Activated CD4-positive, CD25-positive, alpha-beta regulatory T cell treated with anti-CD3 and anti-CD28 coated beads, Interleukin-2, amount 50 U/mL, for 72 hours (primary cell): ENCODE measurements around the gene IFT27.

Experiments used
- DNase-seq: peaks from one replicate; pipeline ENCODE4 v3.0.0; 2021

Gene IFT27

DNA sequence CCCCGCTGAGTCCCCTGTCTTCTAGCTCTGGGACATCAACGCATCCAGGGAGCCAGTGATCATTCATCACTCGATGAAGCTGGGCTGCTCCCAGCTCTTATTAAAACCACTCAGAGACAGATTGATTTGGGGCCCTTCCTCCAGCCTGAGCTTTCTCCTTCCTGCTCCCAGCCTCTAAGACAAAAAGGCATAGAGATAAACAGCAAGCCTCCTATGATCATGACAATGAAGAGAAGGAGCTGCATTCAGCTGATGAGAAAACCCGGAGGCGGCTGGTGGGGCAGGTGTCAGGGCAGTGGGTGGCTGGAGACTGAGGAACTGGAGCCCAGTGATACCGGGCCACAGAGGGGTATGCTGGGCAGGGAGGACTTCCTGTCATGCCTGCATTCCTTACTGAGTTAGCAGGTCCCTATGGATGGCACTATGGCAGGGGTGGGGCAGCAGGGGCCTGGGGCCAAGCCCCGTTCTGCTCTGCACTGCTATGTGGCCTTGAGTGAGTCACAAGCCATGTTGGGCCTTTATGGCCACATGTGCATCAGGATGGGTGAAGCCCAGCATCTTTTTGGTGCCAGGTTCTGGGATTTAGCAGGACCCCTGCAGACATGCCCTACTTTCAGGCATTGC is 20.7 kb upstream of the IFT27 start:
- no peak for DNase-seq

DNA sequence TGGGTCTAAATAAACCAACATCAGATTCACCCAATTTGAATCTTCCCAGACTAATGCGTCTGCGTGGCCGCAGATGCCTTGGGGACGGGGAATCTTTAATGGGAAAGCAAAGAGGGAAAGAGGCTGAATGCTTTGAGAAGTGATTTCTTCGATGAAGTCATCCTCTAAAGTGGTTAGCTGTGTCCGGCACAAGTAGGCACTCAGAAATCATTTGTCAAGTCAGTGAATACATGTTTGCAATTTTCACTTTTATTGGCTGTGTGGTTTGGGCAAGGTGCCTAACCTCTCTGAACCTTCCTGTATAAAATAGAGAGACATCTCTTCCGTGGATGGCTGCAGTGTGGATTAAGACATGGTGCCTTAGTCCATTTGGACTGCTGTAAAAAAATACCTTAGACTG is 19.7 kb upstream of the IFT27 start:
- no peak for DNase-seq

DNA sequence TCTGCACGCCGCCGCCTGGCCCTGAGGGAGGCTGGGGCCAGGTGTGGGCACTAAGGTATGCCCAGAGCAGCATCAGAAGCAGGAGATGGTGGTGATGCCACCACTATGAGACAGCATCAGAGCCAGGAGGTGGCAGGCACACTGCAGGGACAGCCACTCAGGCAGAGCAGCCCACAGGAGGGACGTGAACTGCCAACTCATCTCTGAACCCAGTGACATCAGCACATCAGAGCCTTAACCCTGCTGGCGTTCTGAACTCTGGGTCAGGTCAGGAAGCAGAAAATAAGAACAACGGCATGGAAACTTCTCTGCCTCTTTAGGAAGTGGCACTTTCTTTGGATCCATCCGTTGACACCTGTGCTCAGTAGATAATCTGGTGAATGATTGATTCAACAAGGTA is 14.7 kb upstream of the IFT27 start:
- DNase-seq: peak; percentile 44

DNA sequence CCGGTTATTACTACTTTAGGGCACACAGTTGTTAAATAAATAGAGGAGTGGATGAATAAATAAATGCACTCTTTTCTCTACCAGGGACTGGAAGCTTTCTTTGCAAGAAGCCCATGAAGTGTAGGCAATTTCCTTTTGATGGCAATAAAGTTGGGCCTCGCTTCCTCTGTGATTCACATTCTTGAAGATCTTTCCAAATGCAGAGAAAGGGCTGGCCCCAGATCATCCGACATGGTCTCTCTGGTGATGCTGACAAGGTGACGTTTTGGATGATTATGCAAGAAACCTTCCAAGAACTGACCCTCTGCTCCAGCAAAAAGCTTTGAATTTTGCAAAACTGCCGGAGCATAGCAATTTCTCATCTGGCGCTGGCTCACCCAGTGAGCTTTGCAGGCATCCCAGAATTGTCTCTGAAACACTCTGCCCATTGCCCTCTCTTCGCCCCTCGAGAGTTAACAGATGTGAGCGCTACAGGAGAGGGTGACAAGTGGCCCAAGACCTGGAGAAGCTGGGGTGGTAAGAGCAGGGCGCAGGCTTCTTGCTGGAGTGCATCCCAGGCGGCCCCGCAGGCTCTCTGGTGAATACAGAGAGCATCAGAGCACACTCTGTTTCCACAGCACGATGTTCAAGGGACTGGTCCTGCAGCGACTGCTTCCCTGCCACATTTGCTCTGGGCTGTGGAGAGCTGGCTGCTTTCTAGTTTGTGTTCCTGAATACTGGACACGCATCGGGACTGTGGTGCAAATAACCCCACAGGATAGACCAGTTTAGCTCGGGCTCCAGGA is 11.5 kb upstream of the IFT27 start:
- no peak for DNase-seq

DNA sequence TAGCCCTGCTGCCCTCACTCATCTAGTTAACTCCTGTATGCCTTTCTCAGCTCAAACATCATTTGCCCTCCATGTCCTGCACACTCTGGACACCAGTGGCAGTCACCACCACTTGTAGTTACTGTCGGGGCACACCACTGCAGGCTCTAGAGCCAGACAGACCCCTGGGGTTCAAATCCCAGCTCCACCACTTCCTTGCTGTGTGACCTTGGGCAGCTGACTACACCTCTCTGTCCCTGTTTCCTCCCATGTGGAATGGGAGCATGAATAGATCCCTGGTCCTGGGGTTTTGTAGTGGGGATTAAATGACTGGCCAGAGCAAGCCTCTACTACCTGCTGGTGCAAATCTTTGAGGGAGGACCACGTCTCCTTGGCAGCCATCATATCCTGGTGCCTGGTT is 7.8 kb upstream of the IFT27 start:
- no peak for DNase-seq

DNA sequence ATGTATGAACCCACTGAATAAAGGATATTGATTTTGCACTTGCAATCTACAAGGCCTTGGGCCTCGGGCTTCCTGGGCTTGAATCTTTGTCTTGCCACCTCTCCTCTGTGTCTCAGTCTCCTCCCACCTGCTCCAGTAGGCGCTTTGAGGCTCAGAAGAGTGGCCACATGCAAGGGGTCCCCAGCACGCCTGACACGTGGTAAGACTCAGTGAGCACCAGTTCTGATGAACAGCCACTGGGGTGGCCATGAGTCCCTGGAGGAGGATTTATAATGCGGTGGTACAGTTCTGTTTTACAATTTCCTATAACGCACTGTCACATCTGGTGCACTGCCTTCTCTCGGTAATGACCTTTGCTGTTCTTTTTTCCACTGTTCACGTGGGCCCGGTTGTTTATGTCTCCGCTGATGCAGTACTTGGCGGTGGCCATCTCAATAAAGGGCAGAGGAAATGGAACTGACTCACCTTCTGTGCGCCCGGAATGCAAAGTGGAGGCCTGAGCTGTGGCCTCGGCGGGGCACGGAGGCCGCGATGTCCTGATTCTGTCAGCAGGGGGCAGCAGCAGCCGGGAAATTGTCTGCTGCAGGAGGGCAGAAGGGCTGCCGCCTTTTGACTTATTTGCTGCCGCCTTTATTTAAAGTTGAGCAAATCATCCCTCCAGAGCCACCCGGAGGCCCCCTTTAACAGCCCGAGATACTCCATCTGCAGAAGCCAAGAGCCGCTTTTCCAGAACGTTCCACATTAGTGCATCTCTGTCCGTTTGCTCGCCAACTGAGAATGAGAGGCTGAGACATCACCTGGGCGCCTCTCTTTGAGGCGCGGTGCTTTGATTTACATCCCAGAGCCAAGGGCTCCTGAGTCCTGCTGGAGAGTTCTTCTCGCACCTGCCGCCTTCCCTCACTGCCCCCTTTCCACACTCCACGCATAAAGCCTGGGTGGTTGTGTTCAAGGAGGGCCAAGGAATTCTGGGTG is 6.0 kb upstream of the IFT27 start:
- DNase-seq: peak; percentile 96

DNA sequence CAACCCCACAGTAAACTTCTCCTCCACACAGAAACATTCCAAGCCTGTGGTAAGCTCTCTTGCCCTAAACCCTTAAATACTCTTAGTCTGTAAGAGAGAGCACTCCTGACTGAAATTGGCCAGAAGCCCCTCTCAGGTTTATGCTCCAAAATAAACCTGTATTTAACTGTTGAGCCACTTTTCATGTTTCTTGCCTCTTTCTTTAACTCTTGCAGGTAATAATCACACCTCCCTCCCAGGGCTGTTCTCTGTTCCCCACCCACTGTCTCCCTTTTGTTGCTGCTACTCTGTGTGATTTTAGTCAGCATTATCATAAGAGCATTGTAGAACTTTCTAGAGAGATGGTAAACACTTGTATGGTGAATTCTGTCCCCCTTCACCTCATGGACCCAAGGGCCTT is 2.1 kb upstream of the IFT27 start:
- DNase-seq: no peak

DNA sequence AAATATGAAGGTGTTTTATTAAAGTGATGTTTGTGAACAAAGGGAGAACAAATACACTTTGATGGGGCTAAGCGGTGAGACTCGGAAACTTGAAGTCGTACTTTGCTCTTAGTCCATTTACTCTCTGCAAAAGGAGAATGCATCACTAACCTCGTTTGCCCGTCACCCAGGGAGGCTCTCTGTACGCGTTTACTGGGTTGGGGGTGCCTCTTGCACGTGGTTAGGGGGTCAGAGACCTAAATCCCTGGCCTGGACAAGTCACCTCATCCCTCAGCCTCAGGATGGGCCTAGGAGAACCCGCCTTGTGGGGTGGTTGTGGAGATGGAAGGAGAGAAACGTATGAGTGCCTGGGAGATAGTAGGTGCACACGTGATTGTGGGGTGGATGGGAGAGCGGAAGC is 803 bp upstream of the IFT27 start:
- DNase-seq: no peak

DNA sequence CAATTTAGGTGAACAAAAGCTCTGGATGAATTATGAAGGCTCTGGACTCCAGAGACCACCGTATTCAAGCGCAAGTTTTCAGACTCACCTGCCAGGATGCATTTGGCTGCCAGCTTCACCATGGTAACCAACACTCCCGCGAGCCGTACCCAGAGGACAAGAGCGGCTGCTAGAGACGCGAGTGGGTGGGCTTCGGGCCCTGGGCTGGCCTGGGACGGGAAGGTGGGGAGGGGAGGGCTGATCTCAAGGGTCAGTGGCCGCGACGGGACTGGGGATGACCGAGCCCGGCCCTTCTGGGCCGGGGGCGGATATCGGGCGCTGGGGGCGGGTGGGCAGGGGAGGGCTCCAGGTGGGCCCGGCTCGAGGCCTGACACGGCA is 344 bp downstream of the IFT27 start:
- DNase-seq: peak; percentile 55

DNA sequence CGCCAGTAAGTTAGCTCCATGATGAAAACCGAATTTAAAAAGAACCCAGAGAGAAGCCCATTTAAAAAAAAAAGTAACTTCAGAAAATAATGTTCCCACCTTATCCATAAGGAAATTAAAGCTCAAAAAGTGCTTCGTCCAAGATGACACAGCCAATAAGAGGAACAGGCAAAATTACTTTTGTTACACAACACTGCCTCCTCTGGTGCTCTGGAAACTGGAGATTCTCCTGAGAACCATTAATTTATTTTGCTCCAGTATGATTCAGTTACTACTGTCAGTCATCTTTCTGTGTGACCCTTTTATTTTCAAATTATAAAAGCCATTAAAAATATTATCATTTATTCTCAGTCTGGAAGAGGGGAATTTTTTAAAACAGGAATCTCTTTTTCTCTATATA is 2.0 kb downstream of the IFT27 start:
- DNase-seq: no peak

DNA sequence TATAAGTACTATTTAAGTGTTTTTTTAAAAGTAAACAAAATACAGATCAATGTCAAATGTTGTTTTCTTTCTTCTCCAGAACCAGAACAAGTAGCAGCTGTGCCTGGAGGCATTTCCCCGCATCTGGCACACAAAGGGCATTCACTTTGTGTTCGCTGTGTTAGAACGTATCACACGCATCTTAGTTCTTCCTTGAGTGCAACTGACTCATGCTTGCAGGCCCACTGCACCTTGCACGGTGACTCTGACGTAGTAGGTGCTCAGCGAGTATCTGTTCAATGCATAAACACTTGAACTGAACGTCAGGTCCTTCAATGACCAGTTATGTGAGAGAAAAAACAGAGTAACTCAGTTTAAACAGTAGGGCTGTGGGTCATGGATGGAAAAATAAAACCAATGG is 3.5 kb downstream of the IFT27 start:
- DNase-seq: no peak

DNA sequence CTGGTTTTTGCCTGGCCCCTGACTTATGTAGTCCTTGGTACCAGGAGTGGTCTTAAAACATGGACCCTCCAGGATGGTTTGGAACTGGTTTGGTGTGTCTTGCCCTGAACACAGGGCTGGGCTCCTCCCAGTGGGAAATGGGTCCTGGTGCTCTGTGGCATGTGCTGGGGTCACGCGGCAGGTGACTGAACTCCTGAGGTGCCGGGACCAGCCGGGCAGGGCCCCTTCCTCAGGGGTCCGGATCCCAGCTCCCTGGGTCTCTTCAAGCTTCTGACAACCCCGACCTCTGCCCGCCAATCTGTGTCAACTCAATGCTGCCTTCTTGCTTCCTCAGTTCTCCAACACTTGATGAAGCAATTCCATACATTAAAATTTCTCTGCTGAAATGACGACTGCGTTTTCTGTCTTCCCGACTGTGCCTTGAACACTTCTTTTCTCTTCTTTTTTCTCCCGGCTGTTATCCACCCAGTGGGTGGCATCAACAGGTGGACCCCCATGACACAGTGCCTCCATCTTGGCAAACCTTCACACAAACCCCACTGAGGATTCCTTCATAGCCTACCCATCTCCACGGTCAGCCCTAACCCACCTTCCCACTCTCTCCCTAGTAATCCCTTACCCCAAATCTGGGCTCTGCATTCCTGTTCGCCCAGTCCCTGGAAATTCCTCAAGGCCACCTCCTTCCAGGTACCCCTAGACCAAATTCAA is 4.4 kb downstream of the IFT27 start:
- DNase-seq: peak; percentile 17

DNA sequence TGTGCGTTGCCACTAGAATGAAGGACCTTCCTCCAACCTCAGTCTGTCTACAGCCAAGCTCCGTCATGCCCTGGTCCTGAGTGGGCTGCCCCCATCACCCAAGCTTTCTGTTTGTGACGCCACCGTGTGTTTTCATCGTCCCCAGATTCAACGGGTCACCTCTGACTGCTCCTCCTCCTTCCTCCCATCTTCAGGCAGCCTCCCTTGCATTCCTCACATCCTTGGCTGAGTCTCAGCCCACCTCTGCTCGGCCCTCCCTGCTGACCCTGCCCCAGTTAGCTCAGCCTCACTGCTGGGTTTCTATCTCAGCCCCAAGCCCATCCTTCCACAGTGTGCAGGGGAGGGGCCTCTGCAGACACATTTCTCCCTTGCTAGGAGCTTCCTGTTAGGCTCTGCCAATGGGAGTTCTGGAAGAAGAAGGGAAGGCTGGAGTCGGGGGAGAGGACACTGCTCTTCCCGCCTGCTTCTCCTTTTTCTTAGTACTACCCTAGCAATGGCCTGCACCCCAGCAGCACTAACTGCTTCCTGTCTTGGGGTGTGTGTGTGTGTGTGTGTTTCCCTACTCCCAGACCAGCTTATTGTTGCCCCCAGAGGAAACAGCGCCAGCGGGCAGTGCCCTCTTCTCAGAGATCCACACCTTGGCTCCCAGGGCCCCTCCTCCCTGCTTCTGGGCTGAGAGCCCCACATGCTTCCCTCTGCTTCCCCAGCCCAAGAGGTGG is 5.2 kb downstream of the IFT27 start:
- peak; percentile 15 for DNase-seq

DNA sequence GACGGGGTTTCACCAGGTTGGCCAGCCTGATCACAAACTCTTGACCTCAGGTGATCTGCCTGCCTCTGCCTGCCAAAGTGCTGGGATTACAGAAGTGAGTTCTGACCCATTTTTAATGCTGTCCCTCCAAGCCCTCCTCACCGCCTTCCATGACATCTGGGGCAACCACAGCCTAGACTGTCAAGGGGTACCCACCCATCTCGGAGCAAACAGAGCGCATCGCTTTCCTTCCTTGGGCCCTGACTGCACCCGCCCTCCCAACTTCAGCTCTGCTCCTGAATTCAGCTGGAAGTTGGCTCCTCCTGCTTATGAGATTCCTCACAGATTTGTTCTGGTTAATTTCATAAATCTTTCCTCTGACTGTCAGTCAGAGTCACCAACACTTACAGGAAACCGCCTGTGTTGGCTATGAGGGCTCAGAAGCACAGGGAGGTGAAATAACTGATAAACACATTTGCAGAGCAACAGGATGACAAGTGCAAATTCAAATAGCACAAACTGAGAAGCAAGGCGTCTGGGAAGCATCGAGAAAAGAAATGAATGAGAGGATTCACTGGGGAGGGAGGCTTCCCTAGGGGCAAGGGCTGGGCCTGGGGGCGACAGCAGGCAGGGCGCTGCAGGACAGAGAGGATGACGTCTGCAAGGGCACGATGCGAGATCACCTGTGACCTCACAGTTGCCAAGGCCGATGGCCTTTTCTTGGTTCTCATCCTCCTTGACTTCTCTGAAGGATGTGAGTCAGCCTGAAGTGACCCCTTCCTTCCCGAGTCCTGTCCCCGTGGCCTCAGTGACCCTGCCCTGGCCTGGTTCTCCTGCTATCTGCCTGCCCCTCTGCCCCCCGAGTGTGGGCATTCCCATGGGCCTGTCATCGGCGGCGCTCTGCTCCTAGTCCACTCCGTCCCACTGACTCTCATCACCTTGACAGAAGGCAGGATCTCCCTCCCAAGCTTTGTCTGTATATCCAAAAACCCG is 6.1 kb downstream of the IFT27 start:
- DNase-seq: peak; percentile 12

DNA sequence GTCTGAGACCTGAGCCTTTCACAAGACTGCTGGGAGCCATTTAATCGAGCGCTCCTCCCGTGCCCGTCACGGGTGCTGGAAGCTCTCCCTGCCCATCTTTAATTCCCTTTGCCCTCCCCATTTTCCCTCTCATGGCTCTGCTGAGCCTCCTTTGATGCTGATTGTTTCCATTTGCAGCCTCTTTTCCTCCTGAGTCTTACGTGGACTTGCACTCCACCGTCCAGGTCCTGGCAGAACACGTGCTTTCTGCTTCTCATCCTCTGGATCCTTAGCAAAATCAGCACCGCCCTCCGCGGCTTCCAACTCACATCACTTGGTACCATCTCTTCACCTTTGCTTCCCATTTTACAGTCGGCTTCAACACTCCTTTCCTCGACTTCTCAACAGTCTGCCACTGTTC is 7.3 kb downstream of the IFT27 start:
- peak; percentile 11 for DNase-seq

DNA sequence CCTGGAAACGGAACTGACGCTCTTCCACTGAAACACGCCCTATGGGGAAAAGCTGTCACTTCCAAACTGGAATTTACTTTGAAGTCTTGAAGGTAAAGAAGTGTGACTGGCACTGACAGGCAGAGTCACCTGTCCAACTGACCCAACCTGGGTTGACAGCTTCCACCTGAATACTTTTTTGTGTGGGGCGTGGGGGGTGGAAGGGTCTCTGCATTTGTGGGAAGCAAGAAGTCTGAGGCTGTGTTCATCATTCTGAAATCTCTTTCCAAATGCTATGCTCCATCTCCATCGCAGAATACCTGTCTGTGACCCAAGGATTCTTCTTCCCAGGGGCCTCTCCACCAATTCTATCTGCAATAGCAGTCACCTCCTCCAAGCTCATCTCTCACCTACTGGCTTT is 7.8 kb downstream of the IFT27 start:
- no peak for DNase-seq

DNA sequence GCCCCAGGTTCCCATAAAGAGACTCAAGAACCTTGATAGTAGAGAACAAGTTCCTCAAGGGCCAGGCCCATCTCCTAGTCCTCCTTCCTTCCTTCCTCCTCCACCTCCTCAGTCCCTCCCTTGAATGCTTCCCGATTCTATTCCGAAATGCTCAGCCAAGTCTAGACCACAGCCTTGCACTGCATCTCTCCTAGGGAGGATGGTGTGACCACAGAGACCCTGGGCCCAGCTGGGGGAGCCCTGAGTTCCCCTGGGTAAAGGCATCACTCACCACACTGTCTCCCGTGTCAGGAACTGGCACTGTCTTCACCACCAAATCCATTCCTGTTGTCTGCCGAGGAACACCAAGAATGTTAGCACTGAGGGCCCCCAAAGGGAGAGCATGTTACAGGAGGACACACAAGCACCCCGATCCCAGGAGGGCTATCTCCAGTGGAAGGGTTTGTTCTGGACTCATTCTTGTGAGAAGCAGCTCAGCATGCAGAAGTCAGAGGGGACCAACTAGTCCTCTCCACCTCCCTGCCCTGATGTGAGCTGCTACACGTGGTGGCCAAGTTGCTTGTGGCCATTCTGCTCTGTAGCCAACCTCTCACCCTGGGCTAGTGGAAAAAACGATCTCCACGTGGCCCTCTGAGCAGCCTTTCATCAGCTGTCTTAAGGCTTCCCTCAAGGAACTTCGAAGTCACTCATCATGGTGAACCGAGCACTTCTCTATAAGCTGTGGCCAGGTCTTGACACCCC is 8.7 kb downstream of the IFT27 start:
- DNase-seq: no peak

DNA sequence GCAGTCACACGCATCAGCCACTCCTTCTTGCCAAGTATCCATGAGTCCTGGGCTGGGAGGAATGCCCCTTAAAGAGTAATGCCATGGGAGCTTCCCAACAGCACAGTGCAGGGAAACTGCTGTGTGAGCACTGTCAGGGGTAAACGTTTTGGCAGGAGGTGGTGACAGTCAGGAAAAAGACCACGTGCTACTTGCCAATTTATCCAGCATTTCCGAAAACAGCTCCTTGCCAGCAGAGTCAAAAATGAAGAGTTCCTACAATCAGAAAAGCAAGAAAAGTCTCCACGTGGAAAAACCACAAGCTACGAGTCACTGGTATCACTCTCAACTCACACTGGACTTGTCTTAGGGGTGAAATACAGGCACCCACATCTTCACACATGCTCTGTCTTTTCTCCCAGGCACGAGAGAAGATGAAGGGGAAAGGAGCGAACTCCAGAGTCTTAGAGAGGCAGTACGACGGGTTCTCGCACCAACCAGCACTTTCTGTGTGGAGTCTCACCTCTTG is 9.9 kb downstream of the IFT27 start:
- no peak for DNase-seq

DNA sequence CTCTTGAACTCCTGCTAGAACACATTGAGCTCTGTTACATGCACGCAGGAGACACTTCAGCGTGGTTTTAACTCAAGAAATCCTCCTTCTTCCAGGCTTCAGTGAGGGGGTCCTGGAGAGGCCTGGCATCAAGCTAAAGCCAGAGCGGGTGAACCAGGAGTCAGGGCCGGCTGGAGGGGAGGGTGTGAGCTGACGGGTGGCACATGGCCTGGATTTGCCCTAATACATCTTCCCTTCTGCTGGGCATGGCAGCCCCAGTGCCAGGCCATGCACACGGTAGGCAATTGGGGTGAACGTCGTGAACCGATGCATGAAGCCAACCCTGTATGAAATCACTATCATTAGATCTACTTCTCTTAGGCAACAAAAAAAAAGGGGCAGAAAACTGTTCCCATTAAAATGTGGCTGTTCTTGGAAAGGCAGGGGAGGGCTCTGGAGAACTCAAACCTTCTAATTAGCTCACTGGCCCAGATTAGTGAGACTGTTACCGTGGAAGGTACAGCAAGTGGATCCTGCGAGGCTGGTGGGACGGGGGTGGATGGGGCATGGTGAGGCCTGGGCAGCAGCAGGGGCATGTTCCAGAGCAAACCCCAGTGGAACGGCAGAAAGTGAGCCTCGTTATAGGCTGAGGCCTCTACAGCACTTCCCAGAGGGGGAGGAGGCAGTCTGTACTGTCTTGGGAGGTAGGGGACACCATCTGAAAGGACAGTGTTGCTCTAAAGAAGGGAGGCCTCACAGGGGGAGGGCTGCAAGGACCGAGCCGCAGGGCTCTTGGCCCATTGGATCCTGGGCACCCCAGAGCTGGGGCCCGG is 10.6 kb downstream of the IFT27 start:
- DNase-seq: no peak
